K562 (cell line): ENCODE measurements around the gene ZFAND6. TPM values are rescaled to one million over a fixed set of nuclear protein-coding genes. Genes with fewer than 3 reads are reported as not detected.
A peak's percentile ranks its signal among the peaks of the same experiment; 100 is the strongest.

ENCODE experiments used
- ARID3A ChIP-seq: IDR thresholded peaks from 2 replicates; pipeline ENCODE4 v1.6.1; 2012; ENCODE audit warnings: low read depth, low read length, improper control_type of control experiment, borderline replicate concordance
- ATF2 ChIP-seq: sonication (generic); formaldehyde crosslinking; IDR thresholded peaks from 2 replicates; pipeline ENCODE4 v1.8.1; 2022; ENCODE audit warnings: missing genetic modification reagents
- CBX1 ChIP-seq: sonication (generic); IDR thresholded peaks from 2 replicates; pipeline ENCODE4 v1.6.1; 2016; ENCODE audit warnings: antibody characterized with exemption, low read depth, mild to moderate bottlenecking
- CBX5 ChIP-seq: IDR thresholded peaks from 2 replicates; pipeline ENCODE4 v1.6.1; 2014; ENCODE audit warnings: low read depth, borderline replicate concordance
- CXXC5 ChIP-seq: fragments of 250-450 bp; sonication (Bioruptor Pico); IDR thresholded peaks from 2 replicates; pipeline ENCODE4 v1.8.0; 2022; ENCODE audit warnings: inconsistent platforms, mild to moderate bottlenecking, moderate library complexity
- ESRRB ChIP-seq: fragments of 250-450 bp; sonication (Bioruptor Pico); IDR thresholded peaks from 2 replicates; pipeline ENCODE4 v1.5.0; 2020; ENCODE audit warnings: mild to moderate bottlenecking, moderate library complexity, borderline replicate concordance
- FOXK2 ChIP-seq, 2 experiments: fragments of 450-650 bp; IDR thresholded peaks in 1 of 2; conservative IDR thresholded peaks in 1 of 2; 2 replicates each; pipeline ENCODE4 v1.6.1; 2016; ENCODE audit warnings: low read depth in 2 of 2, mild to moderate bottlenecking in 1 of 2
- GABPB1 ChIP-seq: sonication (generic); formaldehyde crosslinking; IDR thresholded peaks from 2 replicates; pipeline ENCODE4 v1.8.0; 2022; ENCODE audit warnings: mild to moderate bottlenecking, missing genetic modification reagents
- HNRNPH1 ChIP-seq: fragments of 200-400 bp; formaldehyde crosslinking; optimal IDR thresholded peaks from 2 replicates; pipeline ENCODE3; 2017; ENCODE audit warnings: low read depth, mild to moderate bottlenecking, low read length, moderate library complexity
- MTA2 ChIP-seq: fragments of 450-650 bp; IDR thresholded peaks from 2 replicates; pipeline ENCODE4 v1.6.1; 2016; ENCODE audit warnings: low read depth
- MTF1 ChIP-seq: fragments of 250-450 bp; sonication (Bioruptor Pico); IDR thresholded peaks from 2 replicates; pipeline ENCODE4 v1.9.0; 2021; ENCODE audit warnings: moderate library complexity, mild to moderate bottlenecking, inconsistent platforms, borderline replicate concordance
- POLR2AphosphoS5 ChIP-seq: IDR thresholded peaks from 2 replicates; pipeline ENCODE4 v1.6.1; 2011; ENCODE audit warnings: mild to moderate bottlenecking, low read depth, low read length, moderate library complexity; ENCODE audit not compliant: control insufficient read depth, insufficient read depth
- POLR2B ChIP-seq: fragments of 450-650 bp; IDR thresholded peaks from 2 replicates; pipeline ENCODE4 v1.6.1; 2018; ENCODE audit warnings: low read depth; ENCODE audit not compliant: partially characterized antibody
- PURB ChIP-seq: sonication (generic); formaldehyde crosslinking; IDR thresholded peaks from 2 replicates; pipeline ENCODE4 v1.9.0; 2021; ENCODE audit warnings: low read depth, mild to moderate bottlenecking, missing genetic modification reagents
- SMARCA5 ChIP-seq: fragments of 450-650 bp; IDR thresholded peaks from 2 replicates; pipeline ENCODE4 v1.6.1; 2016
- TCF7 ChIP-seq: sonication (generic); IDR thresholded peaks from 2 replicates; pipeline ENCODE4 v1.6.1; 2016; ENCODE audit warnings: antibody characterized with exemption, borderline replicate concordance
- TGIF2 ChIP-seq: sonication (generic); formaldehyde crosslinking; IDR thresholded peaks from 2 replicates; pipeline ENCODE4 v1.8.1; 2022; ENCODE audit warnings: mild to moderate bottlenecking, missing genetic modification reagents, moderate library complexity
- THRA ChIP-seq: fragments of 450-650 bp; IDR thresholded peaks from 2 replicates; pipeline ENCODE4 v1.6.1; 2017; ENCODE audit warnings: mild to moderate bottlenecking, moderate library complexity
- TRIM28 ChIP-seq: fragments of 450-650 bp; IDR thresholded peaks from 2 replicates; pipeline ENCODE4 v1.6.1; 2017
- ZHX1 ChIP-seq: fragments of 150-350 bp; conservative IDR thresholded peaks from 2 replicates; pipeline ENCODE4 v1.6.1; 2014; ENCODE audit warnings: low read length
- ZNF589 ChIP-seq: fragments of 200-800 bp; sonication (Bioruptor generic); IDR thresholded peaks from 2 replicates; pipeline ENCODE4 v1.6.1; 2016; ENCODE audit warnings: low read depth, missing genetic modification characterization, missing compliant biosample characterization
- polyA plus RNA-seq, 8 experiments: library from polyadenylated mRNA; depleted of rRNA in 4 of 8; stranded (reverse) in 5 of 8; unstranded in 3 of 8; fragments of >200 nt; fragmentation: Nextera tagmentation in 2 of 8; fragmentation: Illumina TruSeq in 1 of 8; extraction: Ambion mirVana in 2 of 8; extraction: Trizol in 1 of 8; gene quantifications; 2 replicates each; pipeline versions ENCODE4 v1.2.1 to v1.2.3, GENCODE V29; 2011 to 2014; ENCODE audit warnings: inconsistent platforms in 1 of 8, missing spikeins in 1 of 8
- total RNA-seq, 7 experiments: library from RNA; depleted of rRNA in 6 of 7; stranded (reverse); fragments of >200 nt in 6 of 7; fragmentation: Illumina TruSeq in 2 of 7; extraction: Trizol in 2 of 7; gene quantifications; 2 replicates each; pipeline versions ENCODE4 v1.2.1 to v1.2.3, GENCODE V29; 2011 to 2021; ENCODE audit warnings: low replicate concordance in 1 of 7

The ZFAND6 gene
- total and polyA plus RNA-seq, 9 of the 15 experiments (the other 6 are each of a cell fraction or from before 2014, with no cell fraction given), result 53.9 to 206 (median 88.9) TPM

- no peak for TF ChIP-seq ZHX1
- no peak for TF ChIP-seq THRA
- no peak for TF ChIP-seq TGIF2
- peak; percentile 49; the same call in 1 of the 2 replicates for TF ChIP-seq GABPB1
- TF ChIP-seq CXXC5 (CRISPR knock-in tag), result peak; percentile 66
- peak; percentile 6; the same call in 1 of the 2 replicates for TF ChIP-seq CBX1
- TF ChIP-seq TCF7, result no peak
- no peak for TF ChIP-seq ATF2 (CRISPR knock-in tag)
- no peak for TF ChIP-seq MTF1
- TF ChIP-seq ARID3A, result no peak
- no peak for TF ChIP-seq PURB (CRISPR knock-in tag)
- peak; percentile 47; the same call in 1 of the 2 replicates for TF ChIP-seq POLR2AphosphoS5
- no peak for TF ChIP-seq ZNF589 (CRISPR knock-in tag)
- TF ChIP-seq HNRNPH1, result no peak
- no peak for TF ChIP-seq SMARCA5
- peak; percentile 58 for TF ChIP-seq POLR2B
- no peak for TF ChIP-seq TRIM28
- no peak for TF ChIP-seq MTA2
- TF ChIP-seq ESRRB (CRISPR knock-in tag), result no peak
- peak in 1 of 2 experiments; percentile 52; a peak in 1 of 4 replicates for TF ChIP-seq FOXK2 (conservative IDR thresholded peaks at IDR 0.05 in 1 of 2, IDR thresholded peaks at IDR 0.05 in 1 of 2; ENCODE audit: low read depth in 2 of 2)
- no peak for TF ChIP-seq CBX5
Measured at GRCh38 chr15:80058851-80059785, at the start of gene ZFAND6 (continued).
